Measurements from ENCODE around the gene TBX10.

GRCh38 chr11:67585911-67586310, 53.7 kb downstream of the TBX10 start:
- no peak for TF ChIP-seq CTCF (IDR thresholded peaks at IDR 0.05; ENCODE audit: insufficient read depth, low read depth, low read length)
- TF ChIP-seq EZH2 (IDR thresholded peaks at IDR 0.05; ENCODE audit: insufficient read depth, low read length): no peak
